ENCODE results near the gene ZBTB9. TPM values are rescaled to one million over a fixed set of nuclear protein-coding genes. Genes with fewer than 3 reads are reported as not detected.

ZBTB9 gene
- total and polyA plus RNA-seq, 5 donors from 2014 or later: 4.5 to 11.7 (median 7.2) TPM

DNA sequence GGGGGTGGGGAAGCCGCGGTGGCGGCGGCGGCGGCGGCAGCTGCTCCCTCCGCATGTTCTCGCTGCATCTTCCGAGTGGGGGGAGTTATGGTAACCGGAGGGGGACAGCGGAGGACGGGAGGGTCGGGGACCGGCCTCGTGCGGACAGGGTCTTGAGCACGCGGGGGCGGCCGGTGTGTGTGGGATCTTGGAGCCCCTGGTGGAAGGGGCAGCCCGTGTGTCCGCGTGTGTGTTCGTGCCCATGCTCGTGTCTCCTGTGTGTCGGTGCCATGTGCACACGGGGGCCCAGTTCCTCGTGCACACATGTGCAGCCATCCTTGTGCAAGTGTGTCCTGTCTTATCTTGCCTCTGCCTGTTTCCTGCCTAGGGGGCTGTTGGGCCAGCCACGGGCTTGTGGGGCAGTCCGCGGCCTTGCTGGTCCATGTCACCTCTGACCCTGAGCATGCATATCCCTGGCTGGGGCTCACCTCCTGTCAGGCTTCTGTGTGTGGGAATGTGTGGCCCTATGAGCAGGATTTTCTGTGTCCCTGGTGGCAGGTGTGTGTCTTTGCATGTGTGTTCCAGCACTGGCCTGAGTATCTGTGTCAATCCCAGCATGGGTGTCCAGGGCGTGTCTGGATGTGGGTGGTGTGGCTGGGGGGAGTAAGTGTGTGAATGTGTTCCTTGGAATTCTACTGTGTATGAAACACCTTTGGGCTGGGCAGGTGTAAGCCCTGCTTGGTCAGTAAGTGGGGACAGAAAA is 26.0 kb upstream of the ZBTB9 start:
- Mint-ChIP-seq H3K36me3 (peaks cover 9% of the 10 kb centered on the region), H3K27me3 (peaks cover 11% of the 10 kb centered on the region), H3K9me3 (peaks cover 0 to 1% (median 0%) of the 10 kb centered on the region in 7 donors), H3K4me1 (peaks cover 14 to 87% (median 60%) of the 10 kb centered on the region in 4 donors), H3K4me3 (peak overlapping the region; percentile 92 to 98 (median 94)), H3K27ac (peak overlapping the region; percentile 94 to 98 (median 98))
- Histone ChIP-seq H3K27me3 (ENCODE audit: control insufficient read depth, insufficient read depth, low read length) (no peaks in the 10 kb centered on the region), H3K27ac (ENCODE audit: insufficient read depth, low read length, poor library complexity, severe bottlenecking) (peak overlapping the region; percentile 90), H3K36me3 (ENCODE audit: control insufficient read depth, insufficient read depth, low read length) (no peaks in the 10 kb centered on the region), H3K4me3 (ENCODE audit: low read depth, low read length) (peak overlapping the region; percentile 87), H3K9me3 (ENCODE audit: control insufficient read depth in 2 of 2, low read length in 2 of 2) (no peaks in the 10 kb centered on the region), H3K4me1 (ENCODE audit: control insufficient read depth, insufficient read depth, low read length, poor library complexity, severe bottlenecking) (peaks cover 76% of the 10 kb centered on the region)
- ATAC-seq (ENCODE audit: low read depth in 2 of 2) (no peak), DNase-seq (peak in 2 of 3 donors; percentile 49 to 63)

DNA sequence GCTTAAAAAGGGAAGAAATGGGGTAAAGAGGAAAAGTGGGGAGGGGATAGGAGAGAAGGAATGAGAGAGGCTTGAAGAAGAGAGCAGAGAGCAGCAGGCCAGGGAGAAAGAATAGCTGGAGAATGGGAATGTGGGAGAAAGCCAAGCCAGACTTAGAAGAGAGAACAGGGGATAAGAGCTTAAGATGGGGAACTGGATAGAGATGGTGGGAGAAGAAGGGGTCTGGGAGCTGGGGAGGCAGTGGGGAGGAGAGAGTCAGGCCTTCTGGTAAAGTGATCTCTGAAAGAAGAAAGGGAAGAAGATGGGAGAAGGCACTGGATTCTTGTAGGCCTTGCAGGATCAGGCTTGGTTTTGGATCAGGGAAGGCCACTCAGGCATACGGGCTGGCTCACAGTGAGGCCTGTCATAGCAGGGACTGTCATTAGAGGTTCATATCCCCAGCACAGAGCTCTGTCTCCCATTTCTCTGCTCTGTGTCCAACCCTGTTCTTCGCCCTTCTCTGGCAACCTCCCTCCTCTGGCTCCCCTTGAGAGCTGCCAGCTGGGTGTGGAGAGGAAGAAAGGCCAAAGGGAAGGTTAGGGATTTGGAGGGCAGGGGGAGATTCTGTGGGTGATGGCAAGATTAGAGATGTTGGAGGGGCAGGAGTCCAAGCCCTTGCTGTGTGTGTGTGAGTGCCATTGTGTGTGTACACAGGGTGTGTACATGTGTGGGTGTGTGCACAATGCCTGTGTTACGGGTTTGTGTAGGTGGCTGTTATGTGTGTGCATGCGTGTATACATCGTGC is 25.2 kb upstream of the ZBTB9 start:
- Histone ChIP-seq H3K9me3 (ENCODE audit: control insufficient read depth in 2 of 2, low read length in 2 of 2) (no peaks in the 10 kb centered on the region), H3K4me3 (ENCODE audit: low read depth, low read length) (peak overlapping the region; percentile 87), H3K27ac (ENCODE audit: insufficient read depth, low read length, poor library complexity, severe bottlenecking) (peak overlapping the region; percentile 90), H3K4me1 (ENCODE audit: control insufficient read depth, insufficient read depth, low read length, poor library complexity, severe bottlenecking) (peaks cover 76% of the 10 kb centered on the region), H3K27me3 (ENCODE audit: control insufficient read depth, insufficient read depth, low read length) (no peaks in the 10 kb centered on the region), H3K36me3 (ENCODE audit: control insufficient read depth, insufficient read depth, low read length) (no peaks in the 10 kb centered on the region)
- DNase-seq (no peak), ATAC-seq (ENCODE audit: low read depth in 2 of 2) (peak in 1 of 2 donors; percentile 1)
- Mint-ChIP-seq H3K27ac (peak overlapping the region; percentile 94 to 98 (median 98)), H3K27me3 (peaks cover 11% of the 10 kb centered on the region), H3K9me3 (peaks cover 0 to 1% (median 0%) of the 10 kb centered on the region in 7 donors), H3K4me3 (peak overlapping the region; percentile 92 to 98 (median 94)), H3K4me1 (peaks cover 14 to 85% (median 59%) of the 10 kb centered on the region in 4 donors), H3K36me3 (peaks cover 7% of the 10 kb centered on the region)

DNA sequence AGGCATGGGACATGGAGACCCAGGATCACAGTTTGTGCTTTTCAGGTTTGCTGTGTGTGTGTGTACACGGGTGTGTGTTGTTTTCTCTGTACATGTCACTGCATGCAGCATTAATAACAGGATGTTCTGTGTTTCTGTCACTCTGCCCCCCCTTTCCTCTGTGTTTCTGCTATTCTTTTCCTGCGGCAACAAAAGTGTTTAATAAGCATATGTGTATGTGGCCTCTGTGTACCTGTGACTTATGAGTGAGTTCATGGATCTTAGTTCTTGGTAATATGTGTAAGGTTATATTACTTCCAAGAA is 24.7 kb upstream of the ZBTB9 start:
- Histone ChIP-seq H3K4me1 (ENCODE audit: control insufficient read depth, insufficient read depth, low read length, poor library complexity, severe bottlenecking) (peaks cover 74% of the 10 kb centered on the region), H3K27ac (ENCODE audit: insufficient read depth, low read length, poor library complexity, severe bottlenecking) (peak overlapping the region; percentile 90), H3K4me3 (ENCODE audit: low read depth, low read length) (peak overlapping the region; percentile 87), H3K9me3 (ENCODE audit: control insufficient read depth in 2 of 2, low read length in 2 of 2) (no peaks in the 10 kb centered on the region), H3K36me3 (ENCODE audit: control insufficient read depth, insufficient read depth, low read length) (no peaks in the 10 kb centered on the region), H3K27me3 (ENCODE audit: control insufficient read depth, insufficient read depth, low read length) (no peaks in the 10 kb centered on the region)
- H3K36me3 Mint-ChIP-seq: peaks cover 6% of the 10 kb centered on the region
- peaks cover 11% of the 10 kb centered on the region for H3K27me3 Mint-ChIP-seq
- peak overlapping the region; percentile 92 to 98 (median 94) for H3K4me3 Mint-ChIP-seq
- H3K9me3 Mint-ChIP-seq: no peaks in the 10 kb centered on the region
- peaks cover 14 to 81% (median 56%) of the 10 kb centered on the region in 4 donors for H3K4me1 Mint-ChIP-seq
- ATAC-seq (ENCODE audit: low read depth in 2 of 2): peak; percentile 26 to 30
- DNase-seq: peak in 2 of 3 donors; percentile 64 to 88
- peak overlapping the region; percentile 94 to 98 (median 98) for H3K27ac Mint-ChIP-seq

DNA sequence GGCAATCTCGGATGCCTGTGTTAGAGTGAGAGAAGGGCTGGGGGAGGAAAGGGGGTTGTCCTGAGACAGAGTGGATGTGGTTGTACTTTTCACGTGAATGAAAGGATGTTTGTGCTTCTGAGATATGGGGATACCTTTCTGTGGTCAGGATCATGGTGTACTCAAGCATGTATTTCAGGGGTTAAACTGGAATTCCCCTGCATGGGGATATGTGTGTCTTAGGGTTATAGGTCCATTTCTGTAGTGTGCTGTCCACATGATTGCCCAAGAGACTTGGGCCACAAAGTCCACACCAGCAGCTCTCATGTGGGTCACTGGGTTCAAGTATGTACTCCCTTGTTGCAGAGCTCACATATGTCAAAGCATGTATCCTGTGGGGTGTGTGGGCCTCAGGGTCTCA is 24.0 kb upstream of the ZBTB9 start:
- Mint-ChIP-seq H3K27me3 (peaks cover 11% of the 10 kb centered on the region), H3K9me3 (no peaks in the 10 kb centered on the region), H3K36me3 (peaks cover 9% of the 10 kb centered on the region), H3K4me1 (peaks cover 14 to 74% (median 51%) of the 10 kb centered on the region in 4 donors), H3K27ac (peak overlapping the region; percentile 94 to 98 (median 98)), H3K4me3 (peak overlapping the region; percentile 92 to 98 (median 94))
- peaks cover 68% of the 10 kb centered on the region for H3K4me1 ChIP-seq (ENCODE audit: control insufficient read depth, insufficient read depth, low read length, poor library complexity, severe bottlenecking)
- peak in 2 of 3 donors; percentile 32 to 78 for DNase-seq
- peaks cover 6% of the 10 kb centered on the region for H3K36me3 ChIP-seq (ENCODE audit: control insufficient read depth, insufficient read depth, low read length)
- H3K27me3 ChIP-seq (ENCODE audit: control insufficient read depth, insufficient read depth, low read length): no peaks in the 10 kb centered on the region
- ATAC-seq (ENCODE audit: low read depth in 2 of 2): no peak
- peak overlapping the region; percentile 87 for H3K4me3 ChIP-seq (ENCODE audit: low read depth, low read length)
- peak overlapping the region; percentile 90 for H3K27ac ChIP-seq (ENCODE audit: insufficient read depth, low read length, poor library complexity, severe bottlenecking)
- H3K9me3 ChIP-seq (ENCODE audit: control insufficient read depth in 2 of 2, low read length in 2 of 2): no peaks in the 10 kb centered on the region

GRCh38 chr6:33430991-33431879 is 23.1 kb upstream of the ZBTB9 start:
- DNase-seq (peak; percentile 82 to 93 (median 86)), ATAC-seq (ENCODE audit: low read depth in 2 of 2) (peak; percentile 72 to 75)
- Mint-ChIP-seq H3K27me3 (peaks cover 11% of the 10 kb centered on the region), H3K36me3 (peaks cover 18% of the 10 kb centered on the region), H3K4me1 (peaks cover 14 to 70% (median 49%) of the 10 kb centered on the region in 4 donors), H3K9me3 (no peaks in the 10 kb centered on the region), H3K4me3 (peak overlapping the region; percentile 92 to 98 (median 94)), H3K27ac (peak overlapping the region; percentile 92 to 98 (median 94))
- H3K36me3 ChIP-seq (ENCODE audit: control insufficient read depth, insufficient read depth, low read length): peaks cover 12% of the 10 kb centered on the region
- H3K4me3 ChIP-seq (ENCODE audit: low read depth, low read length): peak overlapping the region; percentile 87
- H3K4me1 ChIP-seq (ENCODE audit: control insufficient read depth, insufficient read depth, low read length, poor library complexity, severe bottlenecking): peaks cover 59% of the 10 kb centered on the region
- no peaks in the 10 kb centered on the region for H3K9me3 ChIP-seq (ENCODE audit: control insufficient read depth in 2 of 2, low read length in 2 of 2)
- peak overlapping the region; percentile 90 for H3K27ac ChIP-seq (ENCODE audit: insufficient read depth, low read length, poor library complexity, severe bottlenecking)
- H3K27me3 ChIP-seq (ENCODE audit: control insufficient read depth, insufficient read depth, low read length): no peaks in the 10 kb centered on the region

- Histone ChIP-seq H3K4me1 (ENCODE audit: control insufficient read depth, insufficient read depth, low read length, poor library complexity, severe bottlenecking) (peaks cover 52% of the 10 kb centered on the region), H3K4me3 (ENCODE audit: low read depth, low read length) (no peak overlapping the region), H3K36me3 (ENCODE audit: control insufficient read depth, insufficient read depth, low read length) (peaks cover 19% of the 10 kb centered on the region), H3K9me3 (ENCODE audit: control insufficient read depth in 2 of 2, low read length in 2 of 2) (no peaks in the 10 kb centered on the region), H3K27me3 (ENCODE audit: control insufficient read depth, insufficient read depth, low read length) (no peaks in the 10 kb centered on the region), H3K27ac (ENCODE audit: insufficient read depth, low read length, poor library complexity, severe bottlenecking) (peak overlapping the region; percentile 90)
- peaks cover 9% of the 10 kb centered on the region for H3K27me3 Mint-ChIP-seq
- H3K36me3 Mint-ChIP-seq: peaks cover 26% of the 10 kb centered on the region
- DNase-seq (no peak), ATAC-seq (ENCODE audit: low read depth in 2 of 2) (no peak)
- no peaks in the 10 kb centered on the region for H3K9me3 Mint-ChIP-seq
- H3K4me3 Mint-ChIP-seq: peak overlapping the region; percentile 52 to 92 (median 78)
- peak overlapping the region; percentile 43 to 94 (median 67) for H3K27ac Mint-ChIP-seq
- H3K4me1 Mint-ChIP-seq: peaks cover 14 to 62% (median 44%) of the 10 kb centered on the region in 4 donors
Measured at GRCh38 chr6:33431880-33432541, 22.4 kb upstream of the ZBTB9 start.
